Daoy (cell line): ENCODE results near the gene KIF5A. TPM values are rescaled to one million over a fixed set of nuclear protein-coding genes. Genes with fewer than 3 reads are reported as not detected.
"Not testable (repeated sequence)": the region's sequence is repeated elsewhere in the genome, so short reads cannot be mapped to it uniquely, and the experiment has no call there.

Experiments
- DNase-seq: peaks from one replicate; pipeline ENCODE4 v3.0.0-alpha.2; 2015; ENCODE audit warnings: low read depth
- total RNA-seq: library from RNA; depleted of rRNA; stranded (reverse); fragments of >200 nt; shearing (Covaris generic); gene quantifications from 2 replicates; pipeline ENCODE4 v1.2.3, GENCODE V29; 2014

The KIF5A gene
- total RNA-seq, 1 experiment from 2014 or later = 0.69 TPM

GRCh38 chr12:57584050-57584449, 34.2 kb downstream of the KIF5A start:
- no peak for DNase-seq

GRCh38 chr12:57584690-57585089, 34.8 kb downstream of the KIF5A start:
- no peak for DNase-seq

DNA sequence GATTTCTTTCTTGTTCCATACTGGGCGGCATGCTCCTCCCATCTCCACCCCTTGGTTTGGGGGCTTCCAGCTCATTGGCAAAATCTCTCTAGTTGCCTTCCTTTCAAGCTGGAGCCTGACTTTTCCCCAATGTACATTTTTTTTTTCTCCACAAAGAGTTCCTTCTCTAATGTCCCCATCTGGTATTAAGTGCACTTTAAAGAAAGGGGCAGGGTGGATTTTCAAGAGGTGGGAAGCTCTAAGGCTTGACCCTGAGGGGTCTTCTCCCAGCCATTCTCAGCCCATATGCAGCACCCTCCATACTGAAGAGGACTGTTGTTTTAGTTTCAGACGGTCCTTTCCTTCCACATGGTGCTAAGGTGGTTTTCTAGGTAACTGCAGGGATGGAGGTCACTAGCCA, 35.3 kb downstream of the KIF5A start:
- no peak for DNase-seq

GRCh38 chr12:57586128-57586527, 36.3 kb downstream of the KIF5A start:
- DNase-seq = no peak

GRCh38 chr12:57586832-57587429, 37.1 kb downstream of the KIF5A start:
- DNase-seq = no peak

DNA sequence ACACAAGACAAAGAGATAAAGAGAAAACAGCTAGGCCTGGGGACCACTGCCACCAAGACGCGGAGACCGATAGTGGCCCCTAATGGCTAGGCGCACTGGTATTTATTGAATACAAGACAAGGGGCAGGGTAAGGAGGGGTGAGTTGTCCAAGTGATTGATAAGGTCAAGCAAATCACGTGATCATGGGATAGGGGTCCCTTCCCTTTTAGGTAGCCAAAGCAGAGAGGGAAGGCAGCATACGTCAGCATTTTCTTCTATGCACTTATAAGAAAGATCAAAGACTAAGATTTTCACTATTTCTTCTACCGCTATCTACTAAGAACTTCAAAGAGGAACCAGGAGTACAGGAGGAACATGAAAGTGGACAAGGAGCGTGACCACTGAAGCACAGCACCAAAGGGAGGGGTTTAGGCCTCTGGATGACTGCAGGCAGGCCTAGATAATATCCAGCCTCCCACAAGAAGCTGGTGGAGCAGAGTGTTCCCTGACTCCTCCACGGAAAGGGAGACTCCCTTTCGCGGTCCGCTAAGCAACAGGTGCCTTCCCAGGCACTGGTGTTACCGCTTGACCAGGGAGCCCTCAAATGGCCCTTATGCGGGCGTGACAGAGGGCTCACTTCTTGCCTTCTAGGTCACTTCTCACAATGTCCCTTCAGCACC, 39.2 kb downstream of the KIF5A start:
- DNase-seq = not testable (repeated sequence)

- no peak for DNase-seq
Measured at GRCh38 chr12:57590479-57590863, 40.6 kb downstream of the KIF5A start.

GRCh38 chr12:57590864-57591781, 41.3 kb downstream of the KIF5A start, which contains the start of gene PIP4K2C:
TSS of gene PIP4K2C (plus strand) at chr12:57591192. CDS start at chr12:57591290, 98 bp downstream.
- peak; percentile 89 for DNase-seq

DNA sequence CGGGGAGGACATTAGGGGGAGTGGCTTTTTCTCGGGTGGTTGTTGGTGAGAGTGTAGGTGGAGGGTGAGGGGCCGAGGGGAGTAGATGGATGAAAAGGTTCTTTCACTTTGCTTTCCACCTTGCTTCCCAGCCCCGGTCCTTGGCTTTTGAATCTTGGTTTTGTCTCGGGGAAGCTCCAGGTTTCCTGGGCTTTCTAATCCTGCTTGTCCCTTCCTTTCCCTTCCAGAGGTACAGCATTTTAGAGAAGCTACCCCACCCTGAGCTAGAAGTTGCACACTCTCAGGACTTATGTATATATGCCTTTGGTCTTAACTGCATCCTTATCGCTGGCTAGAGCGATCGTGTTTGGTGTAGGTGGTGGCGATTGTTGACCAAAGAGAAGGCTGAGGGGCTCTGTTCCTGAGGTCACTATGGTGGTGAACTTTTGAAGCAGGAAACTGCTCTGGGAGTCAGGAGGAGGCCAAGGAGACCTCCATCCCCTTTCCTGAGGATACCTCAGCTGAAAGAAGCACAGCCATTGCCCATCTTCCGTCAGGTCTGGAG, 42.0 kb downstream of the KIF5A start:
- DNase-seq = no peak

GRCh38 chr12:57592551-57593165, 42.8 kb downstream of the KIF5A start:
- no peak for DNase-seq

GRCh38 chr12:57593187-57593586, 43.3 kb downstream of the KIF5A start:
- no peak for DNase-seq

DNA sequence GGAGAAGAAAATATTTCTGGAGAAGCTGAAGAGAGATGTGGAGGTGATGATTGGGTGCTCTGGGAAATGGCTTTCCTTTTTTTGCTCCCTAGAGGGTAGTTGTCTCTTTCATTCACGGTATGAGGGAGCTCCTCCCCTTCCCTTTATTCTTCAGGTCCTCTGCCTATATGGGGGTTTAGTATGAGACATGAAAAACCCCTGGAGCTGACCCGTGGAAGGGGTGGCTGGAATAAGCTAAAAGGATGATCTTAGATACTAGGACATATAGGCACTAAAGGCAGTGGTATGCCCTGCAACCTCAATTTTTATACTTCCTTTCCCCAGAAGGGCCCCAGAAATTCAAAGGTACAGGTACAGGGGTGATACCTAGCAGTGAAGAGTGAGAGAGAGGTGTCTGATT, 50.6 kb downstream of the KIF5A start:
- no peak for DNase-seq

- DNase-seq = no peak
Measured at GRCh38 chr12:57602544-57602943, 52.7 kb downstream of the KIF5A start.

DNA sequence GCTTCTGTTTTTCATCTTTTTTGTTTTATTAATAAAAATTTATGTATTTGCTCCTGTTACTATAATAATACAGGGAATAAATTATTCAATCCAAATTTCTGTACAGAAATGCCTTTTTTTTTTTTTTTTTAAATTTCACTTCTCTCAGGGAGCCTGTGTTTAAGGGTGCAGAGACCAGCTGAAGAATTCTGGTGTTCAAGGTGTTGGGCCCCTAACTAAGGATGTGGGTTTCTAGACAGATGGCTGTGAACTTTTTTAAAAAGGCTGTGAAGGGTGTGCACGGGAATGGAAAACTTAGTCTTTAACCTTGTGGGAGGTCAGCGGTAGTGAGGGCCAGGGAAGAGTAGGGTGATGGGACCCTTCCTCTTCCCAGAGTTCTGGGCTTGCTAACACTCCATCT, 53.5 kb downstream of the KIF5A start:
- DNase-seq = no peak

DNA sequence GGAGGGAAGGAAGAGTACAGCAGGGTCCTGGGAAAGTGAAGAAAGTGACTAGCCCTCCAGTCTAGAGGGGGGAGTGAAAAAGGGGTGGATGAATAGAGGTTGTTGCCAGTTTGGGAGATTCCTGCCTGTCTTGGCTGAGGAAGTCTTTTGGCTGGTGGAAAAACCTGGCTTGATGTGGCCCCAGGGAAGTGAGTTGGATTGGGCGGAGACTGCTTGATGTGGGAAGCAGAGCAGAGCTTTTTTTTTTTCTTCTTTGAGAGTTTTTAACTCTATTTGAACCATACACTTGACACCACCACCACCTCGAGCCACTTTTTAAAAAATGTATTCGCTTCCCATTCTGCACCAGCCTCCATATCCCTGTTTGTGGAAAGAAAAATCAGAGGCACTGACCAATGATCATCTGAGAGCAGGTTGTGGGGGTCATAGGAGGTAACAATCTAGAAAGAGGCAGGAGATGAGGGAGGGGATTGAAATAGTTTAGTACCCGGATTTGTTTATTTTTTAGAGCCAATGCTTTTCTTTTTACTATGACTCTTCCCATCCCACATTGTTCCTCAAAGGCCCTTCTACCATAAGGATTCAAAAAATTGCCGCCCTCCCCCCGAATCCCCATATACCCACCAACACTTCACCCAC, 54.1 kb downstream of the KIF5A start:
- peak; percentile 69 for DNase-seq

DNA sequence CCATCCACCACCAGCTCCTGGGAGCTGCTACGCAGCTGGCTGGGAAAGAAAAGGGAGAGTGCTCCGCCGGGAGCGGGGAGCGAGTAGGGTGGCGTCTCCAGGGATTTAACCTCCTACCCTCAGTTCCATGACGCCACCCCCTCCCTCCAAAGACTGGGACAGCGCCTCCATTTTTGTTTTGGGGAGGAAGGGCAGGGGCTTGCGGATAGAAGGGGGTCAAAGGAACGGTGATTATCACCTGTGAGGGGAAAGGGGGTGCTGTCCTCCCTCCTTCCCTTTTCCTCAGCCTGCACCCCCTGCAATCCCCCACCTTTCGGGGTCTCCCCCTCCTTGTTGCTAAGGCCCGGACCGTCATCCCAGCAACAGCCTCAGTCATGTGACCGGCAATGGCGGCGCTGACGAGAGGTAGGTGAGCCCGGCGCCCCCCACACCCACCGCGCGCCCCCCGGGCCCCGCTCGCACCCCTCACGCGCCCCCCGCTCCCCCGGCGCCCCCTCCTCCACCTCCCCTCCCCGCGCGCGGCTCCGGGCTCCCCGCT, 54.7 kb downstream of the KIF5A start, which contains the start of gene DTX3:
Gene DTX3 (plus strand): TSS at position 371 of the 538 bp plus-strand sequence. CDS start 1,694 bp downstream, outside the sequence.
- DNase-seq = peak; percentile 53

- no peak for DNase-seq
Measured at GRCh38 chr12:57604992-57605810, 55.4 kb downstream of the KIF5A start.

- no peak for DNase-seq
Measured at GRCh38 chr12:57605811-57606311, 56.0 kb downstream of the KIF5A start.

- DNase-seq = no peak
Measured at GRCh38 chr12:57606399-57606798, 56.6 kb downstream of the KIF5A start.

- DNase-seq = no peak
Measured at GRCh38 chr12:57606821-57607220, 57.0 kb downstream of the KIF5A start.
